ENCODE results near the gene KEL. TPM values are rescaled to one million over a fixed set of nuclear protein-coding genes. Genes with fewer than 3 reads are reported as not detected.

KEL gene
- total RNA-seq, 1 donor from 2014 or later = 0.64 TPM

GRCh38 chr7:142923391-142923790 is 38.8 kb downstream of the KEL start:
- TF ChIP-seq CTCF (IDR thresholded peaks at IDR 0.05; ENCODE audit: partially characterized antibody, unreplicated experiment) = no peak
- no peaks in the 10 kb centered on the region for H3K27me3 Mint-ChIP-seq (ENCODE audit: unreplicated experiment)

GRCh38 chr7:142919656-142920055 is 42.5 kb downstream of the KEL start:
- Mint-ChIP-seq H3K4me3 (ENCODE audit: unreplicated experiment) (no peak overlapping the region), H3K27ac (ENCODE audit: unreplicated experiment) (no peak overlapping the region), H3K36me3 (ENCODE audit: unreplicated experiment) (no peaks in the 10 kb centered on the region), H3K27me3 (ENCODE audit: unreplicated experiment) (no peaks in the 10 kb centered on the region), H3K9me3 (ENCODE audit: unreplicated experiment) (no peaks in the 10 kb centered on the region), H3K4me1 (ENCODE audit: low read depth, unreplicated experiment) (no peaks in the 10 kb centered on the region)
- no peak for DNase-seq
- TF ChIP-seq CTCF (IDR thresholded peaks at IDR 0.05; ENCODE audit: partially characterized antibody, unreplicated experiment) = no peak

More at GRCh38 chr7:142923391-142923790, 38.8 kb downstream of the KEL start:
- Mint-ChIP-seq H3K27ac (ENCODE audit: unreplicated experiment) (no peak overlapping the region), H3K4me3 (ENCODE audit: unreplicated experiment) (no peak overlapping the region), H3K9me3 (ENCODE audit: unreplicated experiment) (no peaks in the 10 kb centered on the region), H3K4me1 (ENCODE audit: low read depth, unreplicated experiment) (no peaks in the 10 kb centered on the region), H3K36me3 (ENCODE audit: unreplicated experiment) (no peaks in the 10 kb centered on the region)
- DNase-seq = no peak

- H3K36me3 Mint-ChIP-seq (ENCODE audit: unreplicated experiment) = no peaks in the 10 kb centered on the region
Measured at GRCh38 chr7:142918901-142919300, 43.3 kb downstream of the KEL start.

GRCh38 chr7:142917447-142917846 is 44.7 kb downstream of the KEL start:
- Mint-ChIP-seq H3K36me3 (ENCODE audit: unreplicated experiment) (no peaks in the 10 kb centered on the region), H3K4me1 (ENCODE audit: low read depth, unreplicated experiment) (no peaks in the 10 kb centered on the region), H3K4me3 (ENCODE audit: unreplicated experiment) (no peak overlapping the region), H3K27ac (ENCODE audit: unreplicated experiment) (no peak overlapping the region), H3K9me3 (ENCODE audit: unreplicated experiment) (no peaks in the 10 kb centered on the region), H3K27me3 (ENCODE audit: unreplicated experiment) (no peaks in the 10 kb centered on the region)
- no peak for DNase-seq
- TF ChIP-seq CTCF (IDR thresholded peaks at IDR 0.05; ENCODE audit: partially characterized antibody, unreplicated experiment) = no peak

More at GRCh38 chr7:142918901-142919300, 43.3 kb downstream of the KEL start:
- H3K27ac Mint-ChIP-seq (ENCODE audit: unreplicated experiment) = no peak overlapping the region
- H3K4me1 Mint-ChIP-seq (ENCODE audit: low read depth, unreplicated experiment) = no peaks in the 10 kb centered on the region
- no peaks in the 10 kb centered on the region for H3K27me3 Mint-ChIP-seq (ENCODE audit: unreplicated experiment)
- no peak for DNase-seq
- no peak overlapping the region for H3K4me3 Mint-ChIP-seq (ENCODE audit: unreplicated experiment)
- no peak for TF ChIP-seq CTCF (IDR thresholded peaks at IDR 0.05; ENCODE audit: partially characterized antibody, unreplicated experiment)
- H3K9me3 Mint-ChIP-seq (ENCODE audit: unreplicated experiment) = no peaks in the 10 kb centered on the region

- no peak overlapping the region for H3K27ac Mint-ChIP-seq (ENCODE audit: unreplicated experiment)
- H3K27me3 Mint-ChIP-seq (ENCODE audit: unreplicated experiment) = peaks cover 2% of the 10 kb centered on the region
- TF ChIP-seq CTCF (IDR thresholded peaks at IDR 0.05; ENCODE audit: partially characterized antibody, unreplicated experiment) = no peak
- no peak for DNase-seq
- H3K4me3 Mint-ChIP-seq (ENCODE audit: unreplicated experiment) = no peak overlapping the region
- H3K36me3 Mint-ChIP-seq (ENCODE audit: unreplicated experiment) = no peaks in the 10 kb centered on the region
- no peaks in the 10 kb centered on the region for H3K9me3 Mint-ChIP-seq (ENCODE audit: unreplicated experiment)
- no peaks in the 10 kb centered on the region for H3K4me1 Mint-ChIP-seq (ENCODE audit: low read depth, unreplicated experiment)
Measured at GRCh38 chr7:142916508-142916907, 45.7 kb downstream of the KEL start.
